Smooth muscle cell (in vitro differentiated cells): ENCODE results near the gene LRPAP1. TPM values are rescaled to one million over a fixed set of nuclear protein-coding genes. Genes with fewer than 3 reads are reported as not detected.

ENCODE experiments used
- DNase-seq: peaks from one replicate; lab custom pipeline; 2025; ENCODE audit not compliant: unreplicated experiment; lab: John Stamatoyannopoulos, UW
- H2AFZ ChIP-seq: fragments of 200-600 bp; sonication (generic); 2 replicates; pipeline ENCODE4 v1.6.0; 2016; ENCODE audit warnings: antibody characterized with exemption, low read depth, mild to moderate bottlenecking
- H3F3A ChIP-seq: fragments of 200-600 bp; sonication (generic); 2 replicates; pipeline ENCODE4 v1.6.0; 2017; ENCODE audit warnings: antibody characterized with exemption, low read depth
- H3K27ac ChIP-seq: fragments of 200-600 bp; sonication (generic); 2 replicates; pipeline ENCODE4 v1.5.1; 2016; ENCODE audit warnings: low read depth, mild to moderate bottlenecking
- H3K27me3 ChIP-seq: fragments of 200-600 bp; sonication (generic); 2 replicates; pipeline ENCODE4 v1.6.1; 2016; ENCODE audit warnings: low read depth, mild to moderate bottlenecking
- H3K36me3 ChIP-seq: fragments of 200-600 bp; sonication (generic); 2 replicates; pipeline ENCODE4 v1.5.1; 2016; ENCODE audit warnings: low read depth
- H3K4me1 ChIP-seq: fragments of 200-600 bp; sonication (generic); 2 replicates; pipeline ENCODE4 v1.5.1; 2016; ENCODE audit warnings: low read depth
- H3K4me2 ChIP-seq: fragments of 200-600 bp; sonication (generic); 2 replicates; pipeline ENCODE4 v1.6.0; 2016; ENCODE audit warnings: mild to moderate bottlenecking
- H3K4me3 ChIP-seq: fragments of 200-600 bp; sonication (generic); 2 replicates; pipeline ENCODE4 v1.5.1; 2016; ENCODE audit warnings: mild to moderate bottlenecking
- H3K79me2 ChIP-seq: fragments of 200-600 bp; sonication (generic); 2 replicates; pipeline ENCODE4 v1.6.0; 2016; ENCODE audit warnings: low read depth, mild to moderate bottlenecking
- H3K9ac ChIP-seq: fragments of 200-600 bp; sonication (generic); 2 replicates; pipeline ENCODE4 v1.6.0; 2016; ENCODE audit warnings: low read depth
- H3K9me3 ChIP-seq: fragments of 200-600 bp; sonication (generic); replicated peaks from 2 replicates; pipeline ENCODE4 v1.5.1; 2016; ENCODE audit warnings: low read depth
- H4K20me1 ChIP-seq: fragments of 200-600 bp; sonication (generic); 2 replicates; pipeline ENCODE4 v1.6.0; 2016; ENCODE audit warnings: low read depth
- CTCF ChIP-seq: fragments of 200-600 bp; sonication (generic); IDR thresholded peaks from 2 replicates; pipeline ENCODE4 v1.5.1; 2017; ENCODE audit warnings: borderline replicate concordance, mild to moderate bottlenecking, antibody characterized with exemption; ENCODE audit not compliant: insufficient read depth, poor library complexity, severe bottlenecking
- WGBS: methylation state at CpG from one replicate; pipeline ENCODE4 v1.1.7; 2016; ENCODE audit warnings: low lambda C conversion rate; 5-methylcytosine and 5-hydroxymethylcytosine counted together
- polyA plus RNA-seq: library from polyadenylated mRNA; unstranded; fragments of >200 nt; fragmentation: Nextera tagmentation; extraction: Ambion mirVana; gene quantifications from 2 replicates; pipeline ENCODE4 v1.2.1, GENCODE V29; 2016
- total RNA-seq: library from RNA; depleted of rRNA; stranded (reverse); fragments of >200 nt; gene quantifications from 2 replicates; pipeline ENCODE4 v1.2.3, GENCODE V29; 2014

Gene LRPAP1
- total and polyA plus RNA-seq, 2 experiments from 2014 or later = 82.6 to 277 TPM

GRCh38 chr4:3476341-3476747 is 55.9 kb downstream of the LRPAP1 start:
- Histone ChIP-seq H3K9ac (no peak overlapping the region), H3F3A (no peaks in the 10 kb centered on the region), H4K20me1 (no peaks in the 10 kb centered on the region), H3K4me2 (no peak overlapping the region), H3K36me3 (no peaks in the 10 kb centered on the region), H3K4me3 (no peak overlapping the region), H3K79me2 (no peaks in the 10 kb centered on the region), H2AFZ (no peak overlapping the region), H3K9me3 (no peaks in the 10 kb centered on the region), H3K27ac (no peak overlapping the region), H3K27me3 (no peaks in the 10 kb centered on the region), H3K4me1 (peaks cover 16% of the 10 kb centered on the region)
- DNase-seq = no peak
- 86% methylated on average over 22 of the region's 22 CpGs for WGBS
- TF ChIP-seq CTCF = no peak

GRCh38 chr4:3475713-3476260 is 56.4 kb downstream of the LRPAP1 start:
- H3K79me2 ChIP-seq = no peaks in the 10 kb centered on the region
- H3K27me3 ChIP-seq = no peaks in the 10 kb centered on the region
- H2AFZ ChIP-seq = no peak overlapping the region
- WGBS = 77% methylated on average over 5 of the region's 22 CpGs
- H3K36me3 ChIP-seq = no peaks in the 10 kb centered on the region
- H3K4me2 ChIP-seq = no peak overlapping the region
- H3K4me1 ChIP-seq = peaks cover 10% of the 10 kb centered on the region
- no peaks in the 10 kb centered on the region for H3K9me3 ChIP-seq
- H4K20me1 ChIP-seq = no peaks in the 10 kb centered on the region
- DNase-seq = no peak
- TF ChIP-seq CTCF = no peak
- H3K4me3 ChIP-seq = no peak overlapping the region
- no peaks in the 10 kb centered on the region for H3F3A ChIP-seq
- H3K27ac ChIP-seq = no peak overlapping the region
- no peak overlapping the region for H3K9ac ChIP-seq

- Histone ChIP-seq H3K4me3 (no peak overlapping the region), H3K9me3 (no peaks in the 10 kb centered on the region), H3K4me1 (peaks cover 9% of the 10 kb centered on the region), H3F3A (no peaks in the 10 kb centered on the region), H2AFZ (no peak overlapping the region), H3K4me2 (no peak overlapping the region), H3K27ac (no peak overlapping the region), H3K36me3 (no peaks in the 10 kb centered on the region), H3K79me2 (no peaks in the 10 kb centered on the region), H3K27me3 (no peaks in the 10 kb centered on the region), H4K20me1 (no peaks in the 10 kb centered on the region), H3K9ac (no peak overlapping the region)
- WGBS = 91% methylated on average over 15 of the region's 15 CpGs
- DNase-seq = no peak
- TF ChIP-seq CTCF = no peak
These were observed 57.0 kb downstream of the LRPAP1 start for GRCh38 chr4:3475041-3475712.
